Measurements from ENCODE around the gene MMS22L.

The MMS22L gene

DNA sequence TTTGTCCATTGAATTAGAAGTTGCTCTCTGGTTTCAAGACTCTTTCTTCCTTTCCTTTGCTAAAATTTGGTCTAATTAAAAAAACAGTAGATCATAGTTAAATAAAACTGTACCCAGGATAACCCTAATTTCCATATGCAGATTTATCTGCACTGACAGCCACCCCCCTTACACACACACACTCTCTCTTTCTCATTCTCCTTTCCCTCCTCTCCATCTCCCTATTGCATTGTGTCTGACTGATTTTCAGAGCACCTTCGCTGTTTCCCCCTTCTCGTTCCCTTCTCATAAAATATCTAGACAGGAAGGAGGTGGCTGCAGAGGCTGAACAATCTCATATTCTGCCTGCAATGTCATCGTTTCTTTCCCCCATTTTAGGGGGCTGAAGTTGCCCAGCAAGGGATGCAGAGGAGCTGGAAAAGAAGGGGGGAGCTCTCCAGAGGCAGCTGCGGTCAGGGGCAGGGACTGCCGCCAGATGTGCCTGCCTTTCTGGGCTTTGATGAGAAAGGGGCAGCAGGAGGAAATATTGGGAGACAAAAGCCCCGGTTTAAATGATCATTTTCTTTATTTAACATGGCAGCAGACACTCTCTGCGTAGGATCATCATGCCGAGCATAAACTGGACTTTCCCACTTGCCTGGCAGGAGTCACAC lies 22.5 kb upstream of the MMS22L start:
- TF ChIP-seq, protein P1, sequence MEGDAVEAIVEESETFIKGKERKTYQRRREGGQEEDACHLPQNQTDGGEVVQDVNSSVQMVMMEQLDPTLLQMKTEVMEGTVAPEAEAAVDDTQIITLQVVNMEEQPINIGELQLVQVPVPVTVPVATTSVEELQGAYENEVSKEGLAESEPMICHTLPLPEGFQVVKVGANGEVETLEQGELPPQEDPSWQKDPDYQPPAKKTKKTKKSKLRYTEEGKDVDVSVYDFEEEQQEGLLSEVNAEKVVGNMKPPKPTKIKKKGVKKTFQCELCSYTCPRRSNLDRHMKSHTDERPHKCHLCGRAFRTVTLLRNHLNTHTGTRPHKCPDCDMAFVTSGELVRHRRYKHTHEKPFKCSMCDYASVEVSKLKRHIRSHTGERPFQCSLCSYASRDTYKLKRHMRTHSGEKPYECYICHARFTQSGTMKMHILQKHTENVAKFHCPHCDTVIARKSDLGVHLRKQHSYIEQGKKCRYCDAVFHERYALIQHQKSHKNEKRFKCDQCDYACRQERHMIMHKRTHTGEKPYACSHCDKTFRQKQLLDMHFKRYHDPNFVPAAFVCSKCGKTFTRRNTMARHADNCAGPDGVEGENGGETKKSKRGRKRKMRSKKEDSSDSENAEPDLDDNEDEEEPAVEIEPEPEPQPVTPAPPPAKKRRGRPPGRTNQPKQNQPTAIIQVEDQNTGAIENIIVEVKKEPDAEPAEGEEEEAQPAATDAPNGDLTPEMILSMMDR (conservative IDR thresholded peaks at IDR 0.05; ENCODE audit: low read depth, low read length), result no peak
- DNase-seq (ENCODE audit: low read depth), result no peak
- no peak overlapping the region for H3K4me3 ChIP-seq (ENCODE audit: low read depth, low read length)

DNA sequence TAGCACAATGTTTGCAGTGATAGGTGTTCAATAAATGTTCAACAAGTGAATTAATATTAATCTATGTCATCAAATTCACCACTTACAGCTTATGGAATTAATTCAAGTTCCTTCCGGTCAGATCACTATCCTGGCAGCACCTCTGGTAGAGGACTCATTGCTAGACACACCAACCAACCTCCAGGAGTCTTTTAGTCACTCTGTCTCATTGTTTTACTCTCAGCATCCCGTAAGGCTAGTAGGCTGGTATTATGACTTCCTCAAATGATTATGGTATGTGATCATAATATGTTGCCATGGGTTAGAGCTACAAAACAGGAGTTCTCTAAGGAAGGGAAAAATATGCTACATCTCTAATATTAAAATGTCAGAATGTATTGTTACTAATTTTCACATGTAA lies 21.7 kb upstream of the MMS22L start:
- no peak for DNase-seq (ENCODE audit: low read depth)
- H3K4me3 ChIP-seq (ENCODE audit: low read depth, low read length), result no peak overlapping the region

DNA sequence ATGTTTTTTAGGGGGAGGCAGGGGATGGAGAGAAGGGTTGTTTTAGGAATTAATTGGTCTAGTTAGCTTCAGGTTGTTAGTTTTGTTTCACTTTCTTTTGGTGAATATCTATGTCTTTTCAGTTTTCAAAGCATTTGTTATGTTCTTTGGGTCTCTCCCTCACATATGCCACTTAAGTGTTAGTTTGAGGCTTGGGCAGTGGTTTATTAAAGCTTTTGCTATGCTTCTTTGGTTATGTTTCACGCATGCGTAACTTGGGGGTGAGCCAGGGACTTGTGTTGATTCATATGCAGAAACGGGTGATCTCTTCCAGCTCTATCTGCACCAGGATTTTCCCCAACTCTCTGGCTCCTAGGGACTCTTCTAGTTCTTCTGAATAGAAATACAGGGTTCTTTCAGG lies 11.4 kb upstream of the MMS22L start:
- no peak overlapping the region for H3K4me3 ChIP-seq (ENCODE audit: low read depth, low read length)
- TF ChIP-seq, protein P1 (conservative IDR thresholded peaks at IDR 0.05; ENCODE audit: low read depth, low read length), result no peak
- peak; percentile 13 for DNase-seq (ENCODE audit: low read depth)

More for the DNA sequence above, 21.7 kb upstream of the MMS22L start:
- TF ChIP-seq, protein P1 (conservative IDR thresholded peaks at IDR 0.05; ENCODE audit: low read depth, low read length), result no peak

DNA sequence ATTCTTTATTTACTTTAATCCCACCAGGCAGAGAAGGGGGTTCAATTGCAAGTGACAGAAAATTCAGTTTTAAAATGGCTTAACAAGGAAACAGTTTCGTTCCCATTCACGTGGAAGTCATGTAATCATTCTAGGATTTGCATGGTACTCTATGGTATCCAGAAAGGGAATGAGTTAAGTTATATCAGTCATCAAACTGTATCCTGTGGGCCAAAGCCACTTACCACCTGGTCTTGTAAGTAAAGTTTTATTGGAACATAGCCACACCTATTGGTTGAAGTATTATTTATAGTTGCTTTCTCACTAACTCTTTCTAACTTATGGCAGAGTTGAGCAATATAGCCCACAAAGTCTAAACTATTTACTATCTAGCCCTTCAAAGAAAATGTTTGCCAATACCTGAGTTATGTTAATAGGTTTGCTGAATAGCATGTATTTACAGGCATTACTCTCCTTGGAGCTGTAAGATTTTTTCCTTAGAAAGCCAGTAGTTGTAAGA lies 10.2 kb upstream of the MMS22L start:
- no peak for DNase-seq (ENCODE audit: low read depth)
- H3K4me3 ChIP-seq (ENCODE audit: low read depth, low read length), result no peak overlapping the region
- TF ChIP-seq, protein P1 (conservative IDR thresholded peaks at IDR 0.05; ENCODE audit: low read depth, low read length), result no peak

DNA sequence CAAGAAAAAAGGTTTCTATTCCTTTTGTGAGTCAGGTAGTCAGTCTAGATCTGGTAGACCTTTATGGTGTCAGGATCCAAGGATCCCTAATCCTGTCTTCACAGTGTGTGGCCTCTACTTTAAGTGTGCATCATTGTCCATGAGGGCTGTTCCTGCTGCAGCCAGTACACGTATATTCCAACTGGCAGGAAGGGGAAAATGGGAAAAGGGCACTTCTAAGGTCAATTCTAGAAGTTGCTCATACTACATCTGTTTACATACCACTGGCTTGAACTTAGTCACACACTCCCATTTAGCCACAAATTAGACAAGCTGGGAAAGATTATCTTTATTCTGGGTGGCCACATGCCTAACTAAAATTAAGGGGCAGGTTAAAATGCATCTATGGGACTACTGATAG lies 9.7 kb upstream of the MMS22L start:
- no peak overlapping the region for H3K4me3 ChIP-seq (ENCODE audit: low read depth, low read length)
- TF ChIP-seq, protein P1 (conservative IDR thresholded peaks at IDR 0.05; ENCODE audit: low read depth, low read length), result no peak
- DNase-seq (ENCODE audit: low read depth), result peak; percentile 2

DNA sequence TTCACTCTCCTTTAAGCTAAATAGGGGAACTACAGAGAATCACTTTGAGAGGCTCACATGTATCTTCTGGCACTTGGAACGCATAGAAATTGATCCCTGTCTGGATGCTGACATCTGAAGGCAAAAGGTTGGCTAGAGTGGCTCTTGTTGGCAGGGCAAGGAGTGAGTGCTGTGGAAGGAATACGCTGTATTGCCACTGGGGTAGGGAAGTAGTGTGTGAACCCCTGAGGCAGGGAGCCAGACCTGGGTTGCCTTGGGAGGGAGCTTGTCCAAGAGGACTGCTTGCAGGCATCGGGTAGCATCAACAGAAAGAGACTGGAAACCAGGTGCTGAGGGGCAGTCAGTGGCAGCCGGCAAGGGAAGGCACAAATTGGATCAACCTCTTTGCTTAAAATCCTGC lies 8.9 kb upstream of the MMS22L start:
- no peak for DNase-seq (ENCODE audit: low read depth)
- TF ChIP-seq, protein P1 (conservative IDR thresholded peaks at IDR 0.05; ENCODE audit: low read depth, low read length), result no peak
- H3K4me3 ChIP-seq (ENCODE audit: low read depth, low read length), result no peak overlapping the region

DNA sequence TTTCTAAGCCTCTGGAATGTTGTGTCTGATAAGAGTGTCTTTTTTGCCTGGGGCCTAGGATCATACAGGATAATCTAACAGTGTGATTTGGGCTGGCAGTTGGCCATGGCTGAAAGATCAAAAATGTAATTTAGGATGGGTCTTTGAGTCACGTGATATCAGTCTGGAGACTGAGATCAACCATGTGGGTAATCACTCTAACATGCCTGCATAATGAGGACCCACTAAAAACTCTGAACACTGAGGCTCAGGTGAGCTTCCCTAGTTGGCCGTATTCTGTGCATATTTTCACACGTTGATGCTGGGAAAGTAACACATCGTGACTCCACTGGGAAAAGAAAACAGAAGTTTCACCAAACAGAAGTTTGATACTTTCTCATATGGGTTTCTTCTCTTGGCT lies 6.3 kb upstream of the MMS22L start:
- no peak overlapping the region for H3K4me3 ChIP-seq (ENCODE audit: low read depth, low read length)
- TF ChIP-seq, protein P1 (conservative IDR thresholded peaks at IDR 0.05; ENCODE audit: low read depth, low read length), result no peak
- no peak for DNase-seq (ENCODE audit: low read depth)
